Muscle of arm (tissue), 14 donors: ENCODE measurements around the gene MAPK10. TPM values are rescaled to one million over a fixed set of nuclear protein-coding genes. Genes with fewer than 3 reads are reported as not detected.
A peak's percentile ranks its signal among the peaks of the same experiment; 100 is the strongest.

Experiments used
- DNase-seq: peaks from one replicate; pipeline ENCODE4 v3.0.0-alpha.2; 2013
- long read RNA-seq, 11 donors: transcript quantifications; one replicate each; lab custom pipeline, GENCODE V29; 2026
- polyA plus RNA-seq, 12 donors: library from polyadenylated mRNA; unstranded; fragments of 120-200 nt; gene quantifications; one replicate each; pipeline ENCODE4 v1.2.1, GENCODE V29; 2013; ENCODE audit not compliant: insufficient read length in 12 of 12

Gene MAPK10
- polyA plus RNA-seq: 10 to 100 TPM in 2 of 12 donors, 1 to 10 TPM in 9, not detected in 1; 1.6 to 16.3 (median 4.6) TPM
- long read RNA-seq, donor 1, full-length matches to known transcripts: 5 of 5 reads
- long read RNA-seq, donor 1, partial matches to known transcripts: 0 of 5 reads
- long read RNA-seq, donor 1, other reads (novel, unspliced or antisense): 0 of 5 reads
- long read RNA-seq, donor 2, partial matches to known transcripts: 116 of 121 reads
- long read RNA-seq, donor 2, other reads (novel, unspliced or antisense): 5 of 121 reads
- long read RNA-seq, donor 3: 0 reads
- long read RNA-seq, donor 4: 0 reads
- long read RNA-seq, donor 5: 0 reads
- long read RNA-seq, donor 6: 0 reads
- long read RNA-seq, donor 7: 0 reads
- long read RNA-seq, donor 8: 0 reads
- long read RNA-seq, donor 9: 0 reads
- long read RNA-seq, donor 10: 0 reads
- long read RNA-seq, donor 11: 0 reads

DNA sequence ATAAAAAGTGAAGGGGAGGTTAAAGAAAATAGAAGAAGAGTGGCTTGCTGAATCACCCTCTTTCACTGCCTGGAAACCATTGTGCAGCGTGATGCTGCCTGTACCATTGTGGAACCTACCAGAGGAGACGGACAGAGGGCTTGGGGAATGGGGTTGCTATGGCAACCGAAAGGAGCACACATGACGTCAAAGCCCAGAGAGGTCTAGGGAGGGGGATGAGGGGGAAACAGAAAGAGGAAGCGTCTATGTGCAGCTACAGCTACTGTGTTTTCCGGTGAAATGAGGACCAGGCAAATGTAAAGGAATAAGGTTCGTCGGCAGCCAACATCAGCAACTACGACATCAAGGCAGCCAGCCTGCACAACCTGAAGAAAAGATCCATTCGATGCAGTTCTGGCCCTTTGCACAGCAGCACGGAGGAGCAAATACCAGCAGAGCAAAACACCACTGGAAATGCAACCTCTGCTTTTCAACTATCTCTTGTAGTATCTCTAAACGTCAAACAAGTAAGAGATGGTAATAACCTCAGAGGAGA is at the start of gene MAPK10:
MAPK10 (minus strand) TSS at position 110 of the 535 bp plus-strand sequence.
- DNase-seq: peak; percentile 83

GRCh38 chr4:86403575-86403974 is 43.7 kb upstream of the MAPK10 start:
- DNase-seq: no peak

DNA sequence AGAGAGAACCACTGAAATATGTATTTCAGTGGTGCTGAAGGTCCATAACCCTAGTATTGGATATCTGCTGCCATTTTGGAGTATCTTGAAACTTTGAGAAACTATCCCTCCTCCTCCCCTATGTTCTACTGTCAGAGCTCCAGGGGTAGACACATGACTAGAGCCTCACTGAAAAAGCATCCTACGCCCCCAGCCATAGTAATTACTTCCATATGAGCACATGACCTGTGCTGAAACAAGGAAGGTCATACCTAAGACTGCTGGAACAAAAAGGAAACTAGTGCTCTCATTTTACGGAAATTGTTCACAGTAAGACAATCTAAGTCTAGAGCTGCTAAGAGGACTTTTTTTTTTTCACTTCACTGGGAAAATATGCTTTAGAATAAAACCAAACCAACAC is 42.0 kb upstream of the MAPK10 start:
- DNase-seq: no peak

GRCh38 chr4:86400216-86400615 is 40.4 kb upstream of the MAPK10 start:
- DNase-seq: no peak

DNA sequence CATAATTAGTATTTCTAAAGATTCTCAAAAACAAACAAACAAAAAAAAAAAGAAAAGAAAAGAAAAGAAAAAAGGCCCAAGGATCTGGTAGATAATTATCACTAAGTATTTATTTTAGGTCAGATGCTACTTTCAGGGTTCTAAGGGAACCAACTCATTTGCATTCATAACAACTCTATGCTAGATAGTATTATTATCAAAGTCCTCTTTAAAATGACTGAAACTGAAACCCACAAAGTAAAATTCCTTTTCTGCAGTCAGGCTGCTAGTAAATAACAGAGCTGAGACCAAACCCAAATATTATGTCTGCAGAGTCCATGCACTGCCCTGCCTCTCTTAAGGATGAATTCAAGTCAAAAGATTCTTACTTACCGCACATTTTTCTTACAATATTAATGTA is 38.3 kb upstream of the MAPK10 start:
- no peak for DNase-seq

GRCh38 chr4:86393749-86394148 is 33.9 kb upstream of the MAPK10 start:
- no peak for DNase-seq

DNA sequence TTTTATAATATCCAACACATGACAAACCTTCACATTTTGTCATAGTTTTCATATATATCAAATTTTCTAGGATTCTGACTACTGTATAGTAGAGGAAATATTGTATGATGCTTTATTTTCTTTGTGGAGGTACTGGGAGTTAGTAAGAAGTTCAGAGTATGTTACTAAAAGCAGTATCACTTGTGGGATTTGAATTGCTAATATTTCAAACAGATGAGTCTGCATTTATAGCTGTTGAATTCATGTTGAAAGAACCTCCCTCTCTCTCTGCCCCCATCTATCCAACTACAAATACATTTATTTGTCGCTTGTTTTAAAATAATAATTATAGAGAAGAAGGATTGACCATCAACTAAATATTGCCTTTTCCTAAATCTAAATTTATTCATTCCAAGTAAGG is 29.8 kb upstream of the MAPK10 start:
- DNase-seq: no peak

GRCh38 chr4:86388252-86388651 is 28.4 kb upstream of the MAPK10 start:
- no peak for DNase-seq

DNA sequence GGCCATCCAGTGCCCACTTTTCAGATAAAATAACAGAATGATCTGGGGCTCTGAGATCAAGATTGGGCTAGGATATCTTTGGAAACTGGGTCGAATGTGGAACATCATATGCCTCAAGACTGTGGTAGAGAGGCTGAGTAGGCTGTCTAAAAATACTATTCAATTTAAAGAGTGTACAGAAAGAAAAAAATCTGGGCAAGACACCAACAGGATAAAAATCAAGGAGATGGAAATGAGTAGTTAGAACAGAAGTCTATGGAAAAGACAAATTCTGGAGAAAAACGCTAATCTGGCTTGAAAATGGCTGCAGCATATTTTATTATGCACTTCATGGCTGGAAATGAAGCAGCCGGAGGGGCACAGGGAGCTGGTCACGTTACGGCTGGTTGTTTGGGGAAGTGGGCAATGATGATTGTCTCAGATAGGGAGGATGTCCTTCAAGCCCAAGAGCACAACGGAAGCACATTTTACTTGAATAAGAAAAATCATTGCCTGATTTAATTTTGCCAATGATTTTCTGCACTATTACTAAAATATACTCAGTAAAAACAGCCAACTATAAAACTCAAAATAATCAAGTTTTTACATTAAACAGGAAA is 27.1 kb upstream of the MAPK10 start:
- DNase-seq: no peak

DNA sequence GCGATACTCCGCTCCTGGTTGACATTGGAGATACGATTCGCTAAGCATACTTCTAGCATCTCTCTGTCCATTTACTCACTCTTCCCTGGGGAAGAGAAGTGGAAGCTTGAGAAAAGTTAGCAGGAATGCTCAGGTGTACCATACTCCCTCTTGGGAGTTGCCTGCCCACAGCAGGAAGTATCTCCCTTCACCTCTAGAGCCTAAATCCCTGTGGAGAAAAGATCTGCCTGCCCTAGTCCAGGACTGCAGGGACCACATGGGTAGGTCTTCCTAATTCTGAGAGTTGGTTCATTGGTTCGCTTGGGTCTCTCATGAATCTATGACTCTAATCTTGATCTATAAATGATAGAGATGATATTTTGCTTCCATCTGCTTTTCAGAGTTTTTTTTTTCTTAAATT is 26.3 kb upstream of the MAPK10 start:
- no peak for DNase-seq

DNA sequence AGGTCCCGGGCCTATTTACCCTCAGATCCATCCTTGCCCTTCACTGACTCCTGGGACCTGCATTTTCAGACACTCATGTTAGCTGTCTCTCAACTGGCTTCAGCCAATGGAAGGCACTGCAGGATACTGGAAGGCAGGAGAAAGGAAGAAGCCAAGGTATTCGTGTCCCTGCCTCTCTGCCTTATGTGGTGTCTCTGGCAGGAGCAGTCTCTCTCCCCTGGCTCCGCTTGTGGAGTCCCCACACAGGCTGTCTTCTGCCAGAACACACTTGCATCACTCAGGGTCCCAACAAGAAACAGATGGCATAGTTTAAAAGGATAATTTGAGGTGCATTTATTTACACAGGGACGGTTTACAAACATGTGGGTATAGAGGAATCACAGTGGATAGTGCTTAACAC is 21.6 kb upstream of the MAPK10 start:
- no peak for DNase-seq

GRCh38 chr4:86380181-86380724 is 20.4 kb upstream of the MAPK10 start:
- DNase-seq: no peak

GRCh38 chr4:86376850-86377249 is 17.0 kb upstream of the MAPK10 start:
- DNase-seq: no peak

DNA sequence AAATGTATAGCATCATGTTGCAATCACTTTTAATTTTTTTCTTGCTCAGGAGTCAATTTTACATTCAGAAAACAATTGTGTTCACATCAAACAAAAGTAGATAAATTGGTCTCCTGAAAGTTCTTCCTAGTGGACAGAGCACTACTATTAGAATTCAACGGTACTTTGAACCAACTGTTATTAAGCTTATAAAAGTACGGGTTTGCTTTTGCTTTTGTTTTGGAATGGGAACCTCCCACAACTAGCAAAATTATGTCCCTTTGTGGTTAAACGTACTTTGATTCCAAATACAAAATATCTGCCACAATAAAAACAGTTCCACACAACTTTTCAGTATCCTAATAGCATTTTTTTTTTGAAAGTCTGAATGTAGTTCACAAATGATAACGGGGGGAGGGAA is 8.6 kb upstream of the MAPK10 start:
- DNase-seq: no peak

DNA sequence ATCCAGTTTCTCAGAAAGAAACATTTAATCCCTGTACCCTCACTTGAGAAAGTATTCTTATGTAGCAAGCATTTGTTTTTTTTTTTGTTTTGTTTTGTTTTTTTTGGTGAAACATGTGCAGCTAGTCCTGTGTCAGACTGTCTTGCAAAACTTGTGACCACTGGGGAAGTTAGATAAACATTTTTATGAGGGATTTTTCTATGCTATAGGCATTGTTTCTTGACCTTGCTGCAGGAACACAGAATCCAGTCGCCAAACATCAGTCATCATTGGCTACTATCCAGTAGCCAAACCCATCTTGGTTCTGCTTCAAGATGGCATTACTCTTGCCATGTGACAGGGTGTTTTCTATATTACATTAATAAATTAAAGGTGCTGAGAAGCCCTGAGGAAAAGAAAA is 7.7 kb upstream of the MAPK10 start:
- no peak for DNase-seq

- DNase-seq: no peak
Measured at GRCh38 chr4:86366920-86367319, 7.1 kb upstream of the MAPK10 start.

DNA sequence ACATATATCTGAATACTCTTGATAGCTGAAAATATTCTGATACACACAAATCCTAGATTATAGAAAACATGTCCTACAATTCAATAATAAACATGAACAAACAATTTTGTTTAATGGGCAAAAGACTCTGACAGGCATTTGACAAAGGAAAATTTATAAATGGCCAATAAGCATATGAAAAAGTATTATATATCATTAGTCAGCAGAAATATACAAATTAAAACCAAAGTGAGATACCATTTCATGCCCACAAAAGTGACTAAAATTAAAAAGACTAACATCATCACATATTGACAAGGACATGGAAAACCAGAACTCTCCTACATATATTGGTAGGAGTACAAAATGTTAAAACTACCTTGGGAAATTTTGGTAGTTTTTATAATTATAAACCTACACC is 2.7 kb upstream of the MAPK10 start:
- DNase-seq: no peak

GRCh38 chr4:86358257-86358656 is 1.6 kb downstream of the MAPK10 start:
- DNase-seq: peak; percentile 3

GRCh38 chr4:86357608-86358007 is 2.2 kb downstream of the MAPK10 start:
- DNase-seq: no peak

GRCh38 chr4:86356425-86357210 is 3.2 kb downstream of the MAPK10 start:
- no peak for DNase-seq

GRCh38 chr4:86354390-86354789 is 5.5 kb downstream of the MAPK10 start:
- DNase-seq: no peak

- no peak for DNase-seq
Measured at GRCh38 chr4:86346320-86346719, 13.5 kb downstream of the MAPK10 start.
